Vagina (tissue), 2 donors: Measurements from ENCODE around the gene STX4. TPM values are rescaled to one million over a fixed set of nuclear protein-coding genes. Genes with fewer than 3 reads are reported as not detected.
A peak's percentile ranks its signal among the peaks of the same experiment; 100 is the strongest.

Source experiments
- DNase-seq, 2 donors: peaks; one replicate each; pipeline ENCODE4 v3.0.0-alpha.2; 2017; ENCODE audit errors: extremely low spot score in 2 of 2
- H3K27ac ChIP-seq: fragments of 200-600 bp; sonication (generic); one replicate; pipeline ENCODE4 v1.5.1; 2019
- H3K27me3 ChIP-seq: fragments of 200-600 bp; sonication (generic); one replicate; pipeline ENCODE4 v1.5.1; 2019
- H3K36me3 ChIP-seq, 2 donors: fragments of 200-600 bp; sonication (generic); one replicate each; pipeline ENCODE4 v1.5.1; 2017 to 2019
- H3K4me1 ChIP-seq: fragments of 200-600 bp; sonication (generic); one replicate; pipeline ENCODE4 v1.5.1; 2019
- H3K4me3 ChIP-seq, 2 donors: fragments of 200-600 bp; sonication (generic); 1 replicate in 1 of 2; 2 replicates in 1 of 2; pipeline ENCODE4 v1.5.1; 2016 to 2019
- H3K9me3 ChIP-seq: fragments of 200-600 bp; sonication (generic); one replicate; pipeline ENCODE4 v1.5.1; 2019
- POLR2A ChIP-seq, 2 donors: fragments of 450-650 bp; IDR thresholded peaks; one replicate each; pipeline ENCODE4 v1.6.1; 2017; ENCODE audit warnings: antibody characterized with exemption in 2 of 2, mild to moderate bottlenecking in 2 of 2, moderate library complexity in 2 of 2
- POLR2AphosphoS5 ChIP-seq, 2 donors: sonication (generic); formaldehyde crosslinking; IDR thresholded peaks; one replicate each; pipeline ENCODE4 v1.9.0; 2017; ENCODE audit warnings: antibody characterized with exemption in 2 of 2, mild to moderate bottlenecking in 2 of 2, low read depth in 1 of 2; ENCODE audit not compliant: insufficient read depth in 1 of 2
- intact Hi-C: fragments of 100-400 bp; cut with DNase I; formaldehyde crosslinking; loops from one replicate; pipeline ENCODE4 v1.15.1; 2023
- total RNA-seq: library from RNA; depleted of rRNA; stranded (reverse); fragments of >200 nt; gene quantifications from one replicate; pipeline ENCODE4 v1.2.3, GENCODE V29; 2016
- TF ChIP-seq, protein P1 (sequence below), 3 experiments: fragments of 450-650 bp in 2 of 3; fragments of 200-600 bp in 1 of 3; sonication (generic) in 1 of 3; IDR thresholded peaks; one replicate each; pipeline ENCODE4 v1.5.1; 2017 to 2019; ENCODE audit warnings: antibody characterized with exemption in 3 of 3, mild to moderate bottlenecking in 2 of 3, moderate library complexity in 2 of 3

Gene STX4
- total RNA-seq, 1 donor from 2014 or later, result 42.5 TPM

DNA sequence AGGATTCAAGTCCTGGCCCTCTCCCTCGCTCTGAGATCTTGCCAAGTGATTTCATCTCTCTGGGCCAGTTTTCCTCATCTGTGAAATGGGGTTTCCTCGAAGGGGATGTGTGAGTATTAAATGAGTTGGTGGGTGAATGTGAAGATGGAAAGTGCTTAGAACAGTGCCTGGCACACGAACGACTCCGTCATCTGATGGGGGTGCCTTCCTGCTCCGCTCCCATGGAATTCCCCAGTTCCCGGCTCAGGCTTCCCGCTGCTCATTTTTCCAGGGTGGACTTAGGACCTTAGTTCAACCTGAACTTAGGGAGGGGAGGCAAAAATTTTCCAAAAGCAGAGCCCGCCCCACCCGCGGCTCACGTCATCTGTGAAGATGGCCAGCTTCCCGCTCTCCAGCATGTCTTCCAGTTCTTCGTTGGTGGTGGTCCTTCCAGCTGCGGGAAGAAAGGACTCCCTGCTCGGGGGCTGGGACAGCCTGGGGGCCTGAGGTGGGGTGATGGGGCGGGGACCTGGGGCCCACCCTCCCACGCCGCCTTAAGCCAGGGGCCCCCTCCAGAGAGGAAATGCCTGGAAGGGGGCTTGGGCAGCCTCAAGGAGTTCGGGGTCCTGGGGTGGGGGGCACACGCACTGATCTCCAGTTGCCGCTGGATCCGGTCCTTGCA lies 36.9 kb upstream of the STX4 start:
- no peak for DNase-seq
- Histone ChIP-seq H3K9me3 (no peaks in the 10 kb centered on the region), H3K27ac (peak overlapping the region; percentile 76), H3K4me1 (peaks cover 23% of the 10 kb centered on the region), H3K36me3 (no peaks in the 10 kb centered on the region), H3K4me3 (peak overlapping the region; percentile 44 to 61), H3K27me3 (no peaks in the 10 kb centered on the region)
- TF ChIP-seq, protein P1, sequence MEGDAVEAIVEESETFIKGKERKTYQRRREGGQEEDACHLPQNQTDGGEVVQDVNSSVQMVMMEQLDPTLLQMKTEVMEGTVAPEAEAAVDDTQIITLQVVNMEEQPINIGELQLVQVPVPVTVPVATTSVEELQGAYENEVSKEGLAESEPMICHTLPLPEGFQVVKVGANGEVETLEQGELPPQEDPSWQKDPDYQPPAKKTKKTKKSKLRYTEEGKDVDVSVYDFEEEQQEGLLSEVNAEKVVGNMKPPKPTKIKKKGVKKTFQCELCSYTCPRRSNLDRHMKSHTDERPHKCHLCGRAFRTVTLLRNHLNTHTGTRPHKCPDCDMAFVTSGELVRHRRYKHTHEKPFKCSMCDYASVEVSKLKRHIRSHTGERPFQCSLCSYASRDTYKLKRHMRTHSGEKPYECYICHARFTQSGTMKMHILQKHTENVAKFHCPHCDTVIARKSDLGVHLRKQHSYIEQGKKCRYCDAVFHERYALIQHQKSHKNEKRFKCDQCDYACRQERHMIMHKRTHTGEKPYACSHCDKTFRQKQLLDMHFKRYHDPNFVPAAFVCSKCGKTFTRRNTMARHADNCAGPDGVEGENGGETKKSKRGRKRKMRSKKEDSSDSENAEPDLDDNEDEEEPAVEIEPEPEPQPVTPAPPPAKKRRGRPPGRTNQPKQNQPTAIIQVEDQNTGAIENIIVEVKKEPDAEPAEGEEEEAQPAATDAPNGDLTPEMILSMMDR (IDR thresholded peaks at IDR 0.05), result no peak
- no peak for TF ChIP-seq POLR2AphosphoS5 (IDR thresholded peaks at IDR 0.05; ENCODE audit: insufficient read depth in 1 of 2, low read depth in 1 of 2)
- intact Hi-C loops, result loop anchor here (2.0 kb wide), 1 partner anchor 36 kb away; the partner anchor contains the start of gene STX4

DNA sequence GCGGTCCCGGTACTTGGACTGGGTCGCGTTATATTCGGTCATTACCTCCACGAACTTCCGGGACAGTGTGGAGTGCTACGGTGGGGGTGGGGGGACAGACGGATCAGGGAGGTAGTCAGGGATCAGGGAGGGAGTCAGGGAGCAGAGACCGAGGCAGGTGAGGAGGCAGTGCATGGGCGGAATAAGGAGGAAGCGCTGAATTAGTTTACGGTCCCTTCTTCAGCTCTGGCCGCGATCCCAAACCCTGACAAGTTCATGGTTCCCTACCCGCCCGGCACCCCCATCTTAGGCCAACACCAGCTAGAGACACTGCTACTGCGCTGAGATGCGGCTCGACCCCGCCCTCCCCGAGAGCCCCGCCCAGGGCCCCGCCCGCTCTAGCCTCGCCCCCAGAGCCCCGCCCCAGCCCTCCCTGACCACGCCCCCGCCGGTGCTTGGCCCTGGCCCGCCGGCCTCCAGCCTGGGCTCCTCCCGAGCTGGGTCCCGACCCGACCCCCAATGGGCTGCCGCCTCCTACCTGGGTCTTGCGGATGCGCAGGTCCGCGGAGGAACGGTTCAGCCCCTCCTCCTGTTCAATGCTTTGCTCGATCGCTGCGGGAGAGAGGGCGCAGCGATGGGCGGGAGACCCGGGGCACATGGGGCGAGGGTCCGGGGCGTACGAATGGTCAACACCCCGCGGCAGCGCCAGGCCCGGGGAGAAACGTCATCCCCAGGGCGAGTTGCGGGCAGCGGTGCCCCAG lies 36.2 kb upstream of the STX4 start:
- Histone ChIP-seq H3K4me3 (peak overlapping the region; percentile 44 to 61), H3K27ac (peak overlapping the region; percentile 76), H3K4me1 (peaks cover 28% of the 10 kb centered on the region), H3K9me3 (no peaks in the 10 kb centered on the region), H3K27me3 (no peaks in the 10 kb centered on the region), H3K36me3 (no peaks in the 10 kb centered on the region)
- DNase-seq, result no peak
- intact Hi-C loops, result loop anchor here (2.0 kb wide), 1 partner anchor 36 kb away; the partner anchor contains the start of gene STX4
- TF ChIP-seq POLR2AphosphoS5 (IDR thresholded peaks at IDR 0.05; ENCODE audit: insufficient read depth in 1 of 2, low read depth in 1 of 2), result peak in 1 of 2 donors; percentile 88
- TF ChIP-seq, protein P1 (IDR thresholded peaks at IDR 0.05), result no peak
- TF ChIP-seq POLR2A (IDR thresholded peaks at IDR 0.05), result peak in 1 of 2 donors; percentile 25

DNA sequence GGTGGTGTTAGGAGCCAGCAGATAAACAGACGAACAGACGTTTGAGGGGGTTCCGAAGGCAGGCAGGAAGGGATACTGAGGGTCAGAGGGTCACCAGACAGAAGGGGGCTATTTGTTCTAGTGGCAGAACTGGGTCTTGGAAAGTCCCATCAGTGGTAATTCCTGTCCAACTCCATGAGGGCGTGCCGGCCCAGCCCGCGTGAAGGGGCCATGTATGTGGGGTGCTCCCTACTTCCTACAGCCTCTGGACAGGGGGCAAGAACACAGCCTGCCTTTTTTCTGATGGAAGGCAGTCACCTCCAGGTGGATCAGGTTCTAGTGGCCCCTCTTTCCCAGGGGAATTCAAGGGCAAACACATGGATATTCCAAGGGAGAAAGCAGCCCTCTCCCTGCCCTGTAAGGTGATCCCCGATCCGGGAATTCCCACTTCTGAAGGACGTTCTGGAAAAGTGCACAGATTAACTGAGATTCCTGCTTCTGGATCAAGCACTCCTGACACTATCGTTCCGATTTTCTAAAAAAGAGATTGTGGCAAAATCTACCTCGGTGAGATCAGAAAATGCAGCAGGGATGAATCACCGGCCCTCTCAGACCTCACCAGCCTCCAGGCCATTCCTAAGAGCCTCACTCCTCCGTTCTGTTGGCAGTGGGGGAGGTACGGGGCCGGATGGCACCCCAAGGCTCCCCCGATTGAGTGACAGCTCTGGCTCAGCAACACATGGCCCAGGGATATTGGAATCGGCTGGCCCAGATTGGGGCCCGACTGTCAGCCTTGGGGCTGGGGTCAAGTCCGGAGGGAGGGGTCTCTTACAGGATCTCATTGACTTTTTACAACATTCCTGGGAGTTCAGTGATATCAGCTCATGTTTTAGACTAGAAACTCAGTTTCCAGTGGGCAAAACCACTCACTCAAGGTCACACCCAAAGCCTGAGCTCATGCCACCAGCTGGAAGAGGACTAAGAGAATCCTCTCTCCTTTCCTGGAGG lies 35.3 kb upstream of the STX4 start:
- TF ChIP-seq POLR2AphosphoS5 (IDR thresholded peaks at IDR 0.05; ENCODE audit: insufficient read depth in 1 of 2, low read depth in 1 of 2) (no peak), POLR2A (IDR thresholded peaks at IDR 0.05) (no peak)
- TF ChIP-seq, protein P1 (IDR thresholded peaks at IDR 0.05), result no peak
- H3K27ac ChIP-seq, result peak overlapping the region; percentile 76
- no peak for DNase-seq
- H3K9me3 ChIP-seq, result no peaks in the 10 kb centered on the region
- H3K4me3 ChIP-seq, result peak overlapping the region; percentile 44 to 61
- H3K36me3 ChIP-seq, result no peaks in the 10 kb centered on the region
- H3K4me1 ChIP-seq, result peaks cover 28% of the 10 kb centered on the region
- intact Hi-C loops, result loop anchor here (2.0 kb wide), 1 partner anchor 35 kb away; the partner anchor contains the start of gene STX4
- H3K27me3 ChIP-seq, result no peaks in the 10 kb centered on the region

DNA sequence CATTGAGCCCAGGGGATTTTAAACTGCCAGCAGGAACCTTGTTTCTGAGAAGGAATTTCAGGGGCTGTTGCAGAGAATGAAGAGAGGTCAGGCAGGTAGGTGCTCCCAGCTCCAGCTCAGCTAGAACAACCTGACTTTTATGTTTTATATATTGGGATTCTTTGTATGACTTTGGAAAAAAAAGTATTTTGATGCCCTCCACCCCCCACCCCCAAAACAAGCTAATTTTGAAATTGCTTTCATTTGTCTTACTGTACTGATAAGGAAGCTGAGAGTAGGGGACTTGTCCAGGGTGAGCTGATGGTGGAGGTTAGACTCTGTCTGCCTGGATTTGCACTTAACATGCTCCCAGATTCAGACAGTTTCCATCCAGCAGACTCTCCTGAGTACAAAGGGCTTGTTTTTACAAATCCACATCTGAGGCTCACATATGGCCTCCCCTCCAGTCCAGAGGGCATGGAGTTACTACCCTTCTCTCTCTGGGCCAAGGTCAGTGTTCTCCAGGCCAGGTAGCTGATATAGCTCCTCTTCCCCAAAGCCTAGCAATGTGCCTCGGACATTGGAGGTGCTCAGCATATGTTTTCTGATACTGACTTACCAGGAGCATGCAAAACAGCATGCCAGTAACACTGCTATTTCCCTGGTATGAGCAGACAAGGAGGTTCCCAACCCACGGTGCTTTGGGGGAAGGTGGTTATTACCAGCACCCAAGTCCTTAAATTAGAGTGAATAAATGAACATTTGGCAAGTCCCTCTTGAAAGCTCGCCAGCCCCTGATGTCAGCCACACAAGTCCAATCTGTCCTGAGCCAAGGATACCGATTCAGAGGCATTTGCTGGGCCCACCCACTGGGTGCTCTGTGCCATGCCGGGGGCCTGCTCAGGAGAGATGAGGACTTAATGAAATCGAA lies 34.3 kb upstream of the STX4 start:
- peaks cover 28% of the 10 kb centered on the region for H3K4me1 ChIP-seq
- no peak overlapping the region for H3K4me3 ChIP-seq
- H3K9me3 ChIP-seq, result no peaks in the 10 kb centered on the region
- TF ChIP-seq POLR2A (IDR thresholded peaks at IDR 0.05) (no peak), POLR2AphosphoS5 (IDR thresholded peaks at IDR 0.05; ENCODE audit: insufficient read depth in 1 of 2, low read depth in 1 of 2) (no peak)
- TF ChIP-seq, protein P1 (IDR thresholded peaks at IDR 0.05), result no peak
- no peaks in the 10 kb centered on the region for H3K27me3 ChIP-seq
- no peaks in the 10 kb centered on the region for H3K36me3 ChIP-seq
- DNase-seq, result no peak
- H3K27ac ChIP-seq, result no peak overlapping the region
- intact Hi-C loops, result no loop called here
